Activated CD8-positive, alpha-beta memory T cell treated with anti-CD3 and anti-CD28 coated beads, Interleukin-2, amount 50 U/mL, for 1 hour (primary cell): ENCODE measurements around the gene SPRED2.

Experiments used
- DNase-seq: peaks from one replicate; pipeline ENCODE4 v3.0.0-alpha.2; 2020; ENCODE audit errors: extremely low read depth

Gene SPRED2

DNA sequence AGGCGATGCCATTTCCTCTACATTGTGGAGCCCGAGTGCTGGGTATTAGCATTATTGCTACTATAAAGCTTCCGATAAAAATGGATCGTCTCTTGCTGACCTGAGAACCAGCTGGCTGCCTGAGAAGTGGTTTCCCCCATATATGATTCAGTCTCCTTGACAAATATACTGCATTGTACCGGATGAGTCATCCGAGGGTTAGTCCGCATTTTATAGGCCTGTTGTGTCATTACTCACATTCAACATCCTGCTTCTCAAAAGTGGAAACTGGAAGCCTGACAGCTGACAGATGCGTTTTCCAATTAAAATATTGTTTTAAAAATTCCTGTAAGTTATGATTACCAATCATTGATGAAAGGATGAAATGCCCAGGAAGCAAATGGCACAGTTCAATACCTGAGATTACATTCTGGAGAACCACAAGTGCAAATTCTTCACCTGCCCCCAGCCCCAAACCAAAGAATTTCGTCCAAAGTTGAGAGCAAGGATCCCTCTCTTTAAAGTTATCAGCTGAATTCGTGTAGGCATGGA is 65.7 kb downstream of the SPRED2 start:
- DNase-seq, result no peak

DNA sequence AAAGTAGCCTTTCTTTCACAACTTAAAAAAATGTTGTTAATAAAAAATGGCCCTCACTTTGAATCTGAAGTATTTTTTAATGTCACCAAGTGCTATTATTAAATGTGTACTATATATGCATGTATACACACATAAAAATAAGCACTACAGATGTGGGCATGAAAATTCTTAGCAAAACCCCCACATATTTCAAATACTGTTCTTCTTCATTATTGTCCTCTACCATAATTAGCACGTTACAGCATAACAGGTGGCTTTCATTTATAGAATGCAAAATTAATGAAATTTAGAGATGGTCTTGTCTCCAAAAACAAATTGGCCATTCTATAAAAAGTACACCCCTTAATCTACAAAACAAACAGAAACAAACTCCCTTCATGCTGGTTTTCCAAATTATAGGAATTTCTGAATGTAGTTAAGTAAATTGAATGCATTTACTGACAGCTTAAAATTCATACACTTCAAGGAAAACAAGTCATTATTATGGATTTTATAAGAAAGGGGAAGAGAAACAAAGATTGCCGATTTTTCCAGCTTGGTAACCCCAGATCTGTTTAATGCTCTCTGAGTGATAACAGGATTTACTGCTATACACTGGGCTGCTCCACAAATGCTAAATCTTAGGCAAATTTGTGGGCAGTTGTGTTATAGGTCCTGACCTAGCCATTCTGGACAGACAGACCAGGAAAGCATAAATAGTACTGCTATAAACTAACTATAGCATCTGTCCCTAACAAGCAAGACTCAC is 67.2 kb downstream of the SPRED2 start:
- DNase-seq, result no peak

GRCh38 chr2:65363879-65364666 is 68.3 kb downstream of the SPRED2 start:
- no peak for DNase-seq

GRCh38 chr2:65361623-65362022 is 70.8 kb downstream of the SPRED2 start:
- no peak for DNase-seq

- DNase-seq, result no peak
Measured at GRCh38 chr2:65360441-65360840, 72.0 kb downstream of the SPRED2 start.

GRCh38 chr2:65358678-65359400 is 73.6 kb downstream of the SPRED2 start:
- no peak for DNase-seq

GRCh38 chr2:65357959-65358294 is 74.5 kb downstream of the SPRED2 start:
- no peak for DNase-seq

DNA sequence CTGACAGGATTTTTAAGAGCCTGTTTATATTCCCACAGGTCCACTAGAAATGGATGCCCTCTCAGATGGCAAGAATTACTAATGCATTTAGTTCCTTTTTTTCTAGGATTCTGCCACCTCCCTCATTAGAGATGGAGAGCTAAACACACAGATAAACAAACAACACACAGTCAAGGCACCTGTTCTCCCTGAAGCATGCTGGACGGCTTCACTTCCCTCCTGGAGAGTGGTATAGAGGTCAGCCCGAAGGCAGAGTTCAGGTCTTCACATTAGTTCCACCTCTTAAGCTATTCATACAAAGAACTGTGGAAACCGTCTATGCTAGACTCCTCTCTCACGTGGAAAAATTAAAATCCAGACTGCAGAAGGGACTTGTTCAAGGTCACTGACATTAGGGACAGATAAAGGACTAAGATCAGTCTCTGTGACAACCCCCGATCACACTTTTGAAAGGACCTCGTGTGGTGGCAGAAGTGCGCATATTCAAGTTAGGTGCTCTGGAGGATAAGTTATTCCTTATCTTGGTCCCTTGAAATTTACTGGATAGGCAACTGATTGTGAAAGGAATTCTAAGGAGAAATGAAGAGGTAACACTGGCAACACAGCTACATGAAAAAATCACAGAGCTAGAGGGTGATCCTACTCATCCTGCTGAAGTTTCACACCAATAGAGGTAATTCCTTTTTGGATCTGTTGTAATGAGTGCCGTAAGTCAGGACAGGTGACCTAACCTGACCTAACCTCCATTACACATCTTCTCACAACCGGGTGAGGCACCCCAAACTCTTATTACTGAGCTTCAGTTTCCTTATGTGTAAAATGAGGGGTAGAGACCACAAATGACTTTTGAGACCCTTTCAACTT is 75.1 kb downstream of the SPRED2 start:
- DNase-seq, result no peak

GRCh38 chr2:65355186-65355831 is 77.1 kb downstream of the SPRED2 start:
- DNase-seq, result no peak

DNA sequence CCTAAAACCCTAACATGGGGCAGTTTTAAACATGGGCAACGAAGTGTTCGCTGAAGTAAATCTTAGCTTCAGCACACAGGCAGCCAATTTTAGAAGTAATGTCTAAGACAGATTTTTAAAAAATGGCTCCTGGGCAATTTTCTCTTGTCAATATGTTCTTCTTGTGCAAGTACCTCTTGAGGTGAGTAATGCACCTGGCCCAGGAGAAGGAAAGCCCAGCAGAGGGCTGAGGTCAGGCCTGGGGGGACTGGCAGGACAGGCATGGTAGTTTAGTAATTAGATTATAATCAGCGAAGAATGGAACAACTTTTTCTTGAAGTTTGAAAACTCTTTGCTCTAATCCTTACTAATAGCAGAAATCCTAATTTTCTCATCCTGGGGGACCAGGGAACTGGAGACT is 77.6 kb downstream of the SPRED2 start:
- no peak for DNase-seq

GRCh38 chr2:65353927-65354326 is 78.5 kb downstream of the SPRED2 start:
- DNase-seq, result no peak

GRCh38 chr2:65353046-65353445 is 79.4 kb downstream of the SPRED2 start:
- no peak for DNase-seq

GRCh38 chr2:65351948-65352595 is 80.3 kb downstream of the SPRED2 start:
- no peak for DNase-seq

DNA sequence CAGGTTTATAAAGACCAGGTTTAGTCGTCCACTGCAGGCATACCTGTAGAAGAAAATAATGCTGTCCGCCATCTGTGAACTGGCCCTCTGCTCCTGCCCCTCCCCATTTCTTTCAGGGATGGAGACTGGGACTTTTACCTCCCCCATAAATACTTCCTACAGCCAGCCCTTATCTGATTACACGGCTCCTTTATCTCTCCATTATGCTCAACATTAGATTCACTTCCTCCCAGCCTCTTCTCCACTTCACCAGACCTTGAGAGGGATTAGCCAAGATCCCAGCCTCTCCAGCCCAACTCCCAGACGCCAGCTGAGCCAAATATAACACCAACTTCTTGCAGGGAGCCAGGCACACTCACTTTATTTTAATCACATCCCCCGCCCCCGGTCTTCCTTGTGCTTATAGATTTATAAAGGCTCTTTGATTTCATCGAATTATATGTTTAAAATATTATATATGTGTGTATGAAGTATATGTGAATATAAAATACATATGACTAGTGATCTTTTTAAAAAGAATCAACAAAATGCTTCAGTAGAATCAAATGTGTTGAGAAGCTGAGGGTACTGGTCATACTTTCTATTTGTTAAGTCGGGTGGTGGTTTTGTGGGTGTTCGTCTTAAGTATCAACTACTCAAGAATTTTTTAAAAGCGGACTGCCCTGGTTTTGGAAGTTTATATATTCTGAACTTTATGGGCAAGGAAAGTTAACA is 81.0 kb downstream of the SPRED2 start:
- no peak for DNase-seq

DNA sequence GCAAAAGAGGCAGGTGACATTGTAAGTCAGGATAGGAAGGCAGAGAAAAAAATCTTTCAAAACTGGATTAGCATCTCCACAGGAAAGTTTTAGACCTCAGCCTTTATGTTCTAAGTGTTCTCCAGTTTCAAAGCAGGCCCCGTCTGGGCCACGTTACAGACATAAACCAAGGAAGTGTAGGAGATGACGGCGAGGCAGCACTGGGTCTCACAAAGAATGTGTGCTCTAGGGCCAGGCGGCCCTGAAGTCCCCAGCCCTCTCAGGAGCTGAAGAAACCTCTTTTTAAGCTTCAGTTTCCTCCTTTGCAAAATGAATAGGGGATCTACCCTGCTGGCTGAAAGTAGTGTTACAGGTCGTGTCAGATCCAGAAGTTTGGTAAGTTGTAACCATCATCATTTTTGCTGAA is 81.7 kb downstream of the SPRED2 start:
- DNase-seq, result no peak

DNA sequence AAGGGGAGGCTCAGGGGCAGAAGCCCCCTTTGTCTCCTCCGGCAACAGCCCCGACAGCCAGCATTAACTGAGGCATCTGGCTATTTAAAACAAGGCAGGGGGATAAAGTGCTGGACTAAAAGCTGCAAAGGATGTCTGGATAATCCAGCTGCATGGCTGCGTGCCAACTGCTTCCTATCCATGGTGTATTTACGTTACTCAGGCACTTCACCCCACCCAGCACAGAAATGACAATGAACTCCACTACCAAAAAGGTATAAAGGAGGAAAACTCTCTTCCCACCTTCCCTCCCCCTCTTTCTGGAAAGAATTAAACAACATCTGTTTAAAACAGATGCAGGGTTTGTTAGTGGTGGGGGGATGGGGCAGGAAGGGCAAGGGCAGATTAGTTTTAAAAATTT is 82.5 kb downstream of the SPRED2 start:
- no peak for DNase-seq

DNA sequence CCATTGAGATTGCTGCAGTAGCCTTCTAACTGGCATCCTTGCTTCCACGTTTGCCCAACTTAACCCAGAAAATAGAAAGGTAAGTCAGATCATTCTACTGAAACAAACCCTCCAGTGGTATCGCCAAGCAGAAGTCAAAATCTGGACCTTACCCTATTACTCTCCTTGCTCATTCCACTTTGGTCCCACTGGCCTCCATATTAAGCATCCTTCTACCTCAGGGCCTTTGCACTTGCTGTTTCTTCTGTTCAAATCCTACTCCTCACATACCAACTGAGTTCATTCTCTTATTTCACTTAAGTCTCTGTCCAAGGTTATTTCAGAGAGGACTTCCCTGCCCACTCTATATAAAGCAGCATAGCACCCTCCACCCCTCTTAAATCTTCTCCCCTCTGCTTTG is 84.5 kb downstream of the SPRED2 start:
- no peak for DNase-seq

DNA sequence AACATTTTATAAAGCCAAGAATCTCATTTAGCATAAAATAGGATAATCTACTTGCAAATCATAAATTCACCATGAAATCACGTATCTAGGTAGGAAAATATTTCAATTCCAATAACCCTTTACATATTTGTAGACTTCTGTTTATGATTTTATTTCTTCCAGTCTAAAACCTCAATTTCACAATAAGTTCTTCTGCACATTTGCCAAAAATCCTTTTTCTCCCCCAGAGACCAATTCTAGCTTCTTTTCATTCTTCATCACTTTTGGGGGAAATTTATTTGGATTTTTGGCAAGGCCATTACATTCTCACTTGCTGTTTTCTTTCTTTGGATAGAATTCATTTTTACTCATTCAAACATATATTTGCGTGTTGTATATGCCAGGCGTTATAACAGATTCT is 86.8 kb downstream of the SPRED2 start:
- DNase-seq, result no peak

DNA sequence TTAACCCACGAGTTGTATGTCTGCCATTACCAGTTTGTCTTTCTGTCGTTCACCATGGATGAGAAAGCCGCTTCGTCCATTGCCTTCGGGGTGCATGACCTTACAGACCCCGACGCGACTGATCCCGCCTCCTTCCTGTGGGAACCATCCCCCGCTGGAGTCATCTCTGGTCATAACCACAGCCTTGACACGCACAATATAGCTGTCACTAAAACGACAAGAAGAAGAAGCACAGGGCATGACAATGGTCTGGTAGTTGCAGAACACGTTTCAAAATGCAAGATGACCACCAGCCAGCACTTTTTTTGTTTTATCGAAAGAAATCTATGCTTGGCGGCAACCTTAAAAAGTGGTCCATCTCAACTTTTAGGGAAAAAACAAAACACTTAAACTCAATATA is 87.7 kb downstream of the SPRED2 start:
- DNase-seq, result no peak

DNA sequence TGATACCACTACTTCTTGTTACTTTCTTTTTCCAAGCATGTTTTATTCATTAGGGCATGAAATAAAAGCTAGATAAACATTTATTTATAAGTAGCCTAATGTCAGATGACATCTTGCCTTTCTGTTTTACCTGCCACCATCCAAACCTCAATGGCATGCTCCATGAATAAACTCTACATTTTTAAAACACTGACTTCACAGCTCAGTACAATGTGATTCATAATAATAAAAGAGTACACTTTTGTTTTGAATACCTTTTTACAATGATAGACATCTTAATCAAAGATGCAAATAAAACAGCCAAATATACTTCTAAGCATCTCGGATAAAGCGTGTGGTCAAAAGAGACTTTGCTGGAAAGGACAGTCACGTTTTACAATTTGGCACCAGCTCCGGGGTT is 88.2 kb downstream of the SPRED2 start:
- DNase-seq, result no peak
